Stimulated activated CD8-positive, alpha-beta memory T cell treated with anti-CD3 and anti-CD28 coated beads, Interleukin-7, amount 100 ng/mL, for 4 hours (primary cell): ENCODE results near the gene RFX7.

ENCODE experiments used
- DNase-seq, 2 donors: peaks; one replicate each; pipeline ENCODE4 v3.0.0-alpha.2; 2020; ENCODE audit warnings: low read depth in 2 of 2

Gene RFX7

DNA sequence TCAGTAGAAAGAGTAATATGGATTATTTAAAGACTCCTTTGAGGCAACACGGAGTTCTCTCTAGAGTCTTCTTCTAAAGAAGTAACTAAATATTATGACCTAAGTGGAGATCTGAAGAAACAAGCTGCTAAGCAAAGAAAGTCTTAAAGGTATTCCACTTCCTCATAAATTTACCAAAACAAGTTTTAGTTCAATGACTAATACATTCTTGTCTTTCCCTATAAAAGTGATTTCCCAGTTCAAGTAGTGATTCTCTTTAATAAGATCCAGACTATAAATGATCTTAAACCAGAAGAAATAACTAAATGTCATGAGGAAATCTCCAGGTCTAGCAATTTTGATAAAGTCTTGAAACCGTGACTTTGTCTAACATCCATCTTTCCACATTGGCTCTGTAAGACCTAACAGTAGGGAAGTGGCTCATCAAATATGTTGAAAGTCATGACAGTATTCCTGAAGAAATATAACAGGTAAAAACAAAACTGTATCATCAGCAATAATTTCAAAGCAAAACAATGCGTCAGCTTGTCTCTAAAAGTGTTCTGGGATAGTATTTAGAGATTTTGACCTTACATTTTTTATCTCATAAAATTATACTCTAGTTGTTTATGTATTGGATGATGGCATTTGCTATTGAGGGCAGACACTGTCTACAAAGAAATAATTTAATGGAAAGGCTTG is 198.5 kb downstream of the RFX7 start:
- no peak for DNase-seq

DNA sequence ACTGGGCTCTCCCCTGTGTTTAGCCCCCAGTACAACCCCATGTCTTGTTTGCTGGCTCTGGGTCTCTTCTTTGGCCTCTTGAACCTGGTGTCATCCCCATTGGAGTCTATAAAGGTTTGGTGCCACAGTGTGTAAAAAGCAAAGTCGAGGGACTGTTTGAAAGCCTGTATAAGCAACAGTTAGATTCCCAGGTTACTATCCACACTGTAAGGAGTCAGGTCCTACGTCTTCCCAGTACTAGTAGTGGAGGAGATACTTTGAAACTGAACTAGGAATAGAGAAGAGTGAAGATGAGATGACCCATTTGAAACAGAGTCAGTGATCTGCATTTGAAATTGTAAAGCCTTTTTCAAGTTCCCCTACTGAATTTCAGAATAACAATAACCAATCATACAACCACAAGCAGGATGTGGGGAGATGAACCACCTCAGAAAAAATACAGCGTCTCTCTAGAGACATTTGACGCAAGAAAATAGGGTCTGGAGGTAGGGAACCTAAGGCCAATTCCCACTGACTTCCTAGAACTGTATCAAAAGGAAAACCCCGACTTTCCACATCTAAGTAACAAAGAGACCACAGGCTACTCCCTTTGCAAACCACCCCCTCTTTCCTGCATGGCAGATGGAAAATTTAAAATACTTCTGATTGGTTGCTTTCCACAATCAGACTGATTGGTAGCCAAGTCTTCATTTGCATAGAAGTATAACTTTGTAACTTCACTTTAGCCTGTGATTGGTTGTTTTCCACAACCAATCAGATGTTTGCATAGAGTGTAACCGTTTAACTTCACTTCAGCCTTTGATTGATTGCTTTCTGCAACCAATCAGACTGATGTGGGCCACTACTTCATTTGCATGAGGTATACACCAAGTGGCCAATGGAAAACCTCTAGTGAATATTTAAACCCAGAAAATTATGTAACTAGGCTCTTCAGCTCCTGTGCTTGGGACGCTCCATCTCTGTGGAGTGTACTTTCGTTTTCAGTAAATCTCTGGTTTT is 200.4 kb downstream of the RFX7 start:
- DNase-seq, result peak in 1 of 2 donors; percentile 6

DNA sequence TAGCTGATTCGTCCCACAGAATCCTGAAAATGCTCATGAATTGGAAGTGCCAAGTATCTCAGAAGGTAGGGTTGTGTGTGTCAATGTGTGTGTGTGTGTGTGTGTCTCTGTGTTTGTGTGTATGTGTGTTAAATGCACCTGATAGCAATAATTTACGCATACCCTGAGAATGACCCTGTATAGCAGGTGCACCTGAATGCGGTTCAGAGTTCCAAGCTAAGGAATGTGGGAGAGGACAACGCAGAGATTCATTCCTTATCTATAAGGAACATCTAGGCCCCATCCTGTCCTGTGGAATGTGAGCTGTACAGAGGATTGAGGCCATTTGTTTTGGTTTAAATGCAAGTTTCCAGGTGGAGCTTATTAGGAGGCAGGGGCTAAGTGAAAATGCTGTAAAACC is 201.2 kb downstream of the RFX7 start:
- DNase-seq, result no peak

DNA sequence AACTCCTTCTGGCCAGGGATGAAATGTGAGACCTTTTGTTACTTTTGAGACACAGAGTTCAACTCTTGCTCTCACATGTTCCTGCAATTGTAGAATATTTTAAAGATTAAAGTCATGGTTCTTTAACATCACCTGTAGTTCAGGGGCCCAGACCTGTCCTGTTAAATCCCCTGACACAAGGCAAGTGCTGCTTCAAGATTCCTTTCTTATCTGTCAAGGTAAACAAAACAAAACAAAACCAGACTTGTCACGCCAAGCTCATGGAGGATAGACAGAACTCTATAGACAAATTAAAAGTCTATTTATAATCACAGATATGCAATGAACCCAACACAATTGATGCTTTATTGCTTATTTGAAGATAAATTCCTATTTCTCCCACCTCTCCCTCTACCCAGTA is 201.6 kb downstream of the RFX7 start:
- DNase-seq, result no peak

DNA sequence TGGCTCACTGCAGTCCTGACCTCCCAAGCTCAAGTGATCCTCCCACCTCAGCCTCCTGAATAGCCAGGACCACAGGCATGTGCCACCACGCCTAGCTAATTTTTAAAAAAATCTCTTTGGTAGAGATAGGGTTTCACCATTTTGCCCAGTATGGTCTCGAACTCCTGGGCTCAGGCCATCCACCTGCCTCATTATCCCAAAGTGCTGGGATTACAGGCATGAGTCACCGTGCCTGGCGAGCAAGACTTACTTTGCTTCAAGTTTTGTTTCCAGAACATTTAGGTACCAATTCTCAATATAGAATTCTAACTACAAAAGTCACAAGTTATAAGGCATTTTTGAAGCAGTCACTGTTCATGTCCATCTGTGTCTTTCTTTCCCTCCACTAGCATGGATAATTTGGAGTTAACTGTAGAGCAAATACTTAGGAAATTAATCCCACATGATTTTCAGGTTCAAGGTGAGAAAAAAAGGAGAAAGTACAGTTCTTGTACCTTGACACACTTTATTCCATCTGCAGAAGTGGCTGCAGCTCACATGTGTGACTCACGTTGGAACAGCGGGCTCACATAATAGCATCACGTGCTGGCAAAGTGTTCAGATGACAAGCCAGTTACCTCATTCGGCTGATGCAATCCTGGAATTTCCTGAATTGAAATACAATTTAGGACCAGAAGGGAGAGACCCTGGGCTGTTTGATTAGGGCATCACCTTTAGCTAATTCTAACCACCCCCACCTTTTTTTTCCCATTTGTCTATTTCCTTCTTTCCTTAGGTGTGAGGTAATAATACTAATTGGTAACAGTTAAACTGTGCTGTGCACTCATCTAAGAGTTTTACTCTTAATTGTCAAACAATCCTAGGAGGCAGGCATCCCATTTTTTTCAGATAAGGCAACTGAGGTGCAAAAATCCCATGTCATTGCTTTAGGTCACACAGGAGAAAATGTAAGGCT is 203.3 kb downstream of the RFX7 start:
- no peak for DNase-seq

DNA sequence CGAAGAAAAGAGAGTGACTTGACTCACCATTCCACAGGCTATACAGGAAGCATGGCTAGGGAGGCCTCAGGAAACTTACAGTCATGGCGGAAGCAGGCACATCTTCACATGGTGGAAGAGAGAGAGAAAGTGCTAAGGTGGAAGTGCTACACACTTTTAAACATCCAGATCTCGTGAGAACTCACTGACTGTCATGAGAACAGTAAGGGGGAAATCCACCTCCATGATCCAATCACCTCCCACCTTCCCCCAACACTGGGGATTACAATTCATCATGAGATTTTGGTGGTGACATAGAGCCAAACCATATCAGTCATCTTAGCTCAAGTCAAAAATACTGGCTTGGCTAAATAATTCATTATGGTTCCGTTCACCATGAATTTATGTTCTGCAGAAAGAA is 205.0 kb downstream of the RFX7 start:
- no peak for DNase-seq

DNA sequence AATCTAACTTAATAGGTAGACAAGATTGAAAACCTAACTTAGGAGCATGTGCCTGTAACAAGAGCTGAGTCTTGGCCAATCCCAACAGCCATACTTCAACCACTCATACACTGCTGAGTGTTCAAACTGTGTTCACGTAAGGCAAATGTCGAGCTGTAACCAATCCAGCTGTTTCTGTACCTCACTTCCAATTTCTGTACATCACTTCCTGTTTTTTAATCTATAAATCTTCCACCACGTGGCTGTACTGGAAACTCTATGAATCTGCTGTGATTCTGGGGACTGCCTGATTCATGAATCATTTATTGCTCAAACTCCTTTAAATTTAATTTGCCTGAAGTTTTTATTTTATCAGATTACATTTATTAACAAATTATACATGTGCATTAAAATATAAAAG is 205.7 kb downstream of the RFX7 start:
- no peak for DNase-seq
